ENCODE measurements around the gene EIF4A3.

EIF4A3 gene

GRCh38 chr17:80095844-80096475 is 51.0 kb downstream of the EIF4A3 start:
- Histone ChIP-seq H2BK15ac (ENCODE audit: low read depth, poor library complexity, severe bottlenecking) (no peak overlapping the region), H2BK5ac (ENCODE audit: low read depth, low read length, poor library complexity, severe bottlenecking) (no peak overlapping the region), H3K9ac (ENCODE audit: low read length) (no peak overlapping the region), H3K23ac (ENCODE audit: low read length in 2 of 2) (no peak overlapping the region), H3K4ac (ENCODE audit: low read depth in 1 of 2, low read length in 2 of 2) (no peak overlapping the region), H3K36me3 (ENCODE audit: control insufficient read depth in 1 of 2, insufficient read depth in 2 of 2, low read depth in 1 of 2, low read length in 2 of 2) (no peaks in the 10 kb centered on the region), H3K27me3 (ENCODE audit: control insufficient read depth in 1 of 2, insufficient read depth in 1 of 2, low read length in 2 of 2) (peaks cover 0 to 4% of the 10 kb centered on the region in 2 experiments), H2BK12ac (ENCODE audit: low read length in 2 of 2) (no peak overlapping the region), H3K9me3 (ENCODE audit: control insufficient read depth, low read length) (no peaks in the 10 kb centered on the region), H3K4me3 (ENCODE audit: insufficient read depth in 1 of 2, low read depth in 1 of 2, low read length in 2 of 2) (no peak overlapping the region), H4K8ac (ENCODE audit: low read length) (no peak overlapping the region), H3K18ac (ENCODE audit: low read depth in 1 of 2, low read length in 2 of 2) (no peak overlapping the region), H4K91ac (ENCODE audit: low read length) (no peak overlapping the region), H2BK120ac (ENCODE audit: low read depth, low read length) (no peak overlapping the region), H3K79me1 (replicated peaks; ENCODE audit: low read length, poor library complexity, severe bottlenecking) (no peaks in the 10 kb centered on the region), H3K27ac (ENCODE audit: low read length, poor library complexity, severe bottlenecking) (no peak overlapping the region), H2AK5ac (ENCODE audit: low read length, severe bottlenecking) (no peak overlapping the region), H2AFZ (ENCODE audit: low read depth, low read length) (no peak overlapping the region), H3K14ac (ENCODE audit: low read length in 2 of 2) (no peak overlapping the region), H3K4me1 (ENCODE audit: control insufficient read depth, insufficient read depth, low read depth, low read length) (peaks cover 4% of the 10 kb centered on the region), H3K4me2 (ENCODE audit: low read length, poor library complexity, severe bottlenecking) (no peak overlapping the region)
- no peak for DNase-seq
- 92% methylated on average over 16 of the region's 16 CpGs for WGBS

GRCh38 chr17:80095038-80095843 is 51.7 kb downstream of the EIF4A3 start:
- no peaks in the 10 kb centered on the region for H3K9me3 ChIP-seq (ENCODE audit: control insufficient read depth, low read length)
- H2AFZ ChIP-seq (ENCODE audit: low read depth, low read length), result no peak overlapping the region
- no peaks in the 10 kb centered on the region for H3K36me3 ChIP-seq (ENCODE audit: control insufficient read depth in 1 of 2, insufficient read depth in 2 of 2, low read depth in 1 of 2, low read length in 2 of 2)
- H2AK5ac ChIP-seq (ENCODE audit: low read length, severe bottlenecking), result no peak overlapping the region
- H2BK12ac ChIP-seq (ENCODE audit: low read length in 2 of 2), result no peak overlapping the region
- no peak overlapping the region for H3K4me3 ChIP-seq (ENCODE audit: insufficient read depth in 1 of 2, low read depth in 1 of 2, low read length in 2 of 2)
- no peak for DNase-seq
- H3K27ac ChIP-seq (ENCODE audit: low read length, poor library complexity, severe bottlenecking), result no peak overlapping the region
- H3K27me3 ChIP-seq (ENCODE audit: control insufficient read depth in 1 of 2, insufficient read depth in 1 of 2, low read length in 2 of 2), result peaks cover 0 to 4% of the 10 kb centered on the region in 2 experiments
- no peak overlapping the region for H4K8ac ChIP-seq (ENCODE audit: low read length)
- H3K23ac ChIP-seq (ENCODE audit: low read length in 2 of 2), result no peak overlapping the region
- peaks cover 4% of the 10 kb centered on the region for H3K4me1 ChIP-seq (ENCODE audit: control insufficient read depth, insufficient read depth, low read depth, low read length)
- H2BK120ac ChIP-seq (ENCODE audit: low read depth, low read length), result no peak overlapping the region
- no peak overlapping the region for H2BK15ac ChIP-seq (ENCODE audit: low read depth, poor library complexity, severe bottlenecking)
- no peak overlapping the region for H3K4ac ChIP-seq (ENCODE audit: low read depth in 1 of 2, low read length in 2 of 2)
- whole genome bisulfite sequencing, result 90% methylated on average over 37 of the region's 37 CpGs
- H4K91ac ChIP-seq (ENCODE audit: low read length), result no peak overlapping the region
- no peak overlapping the region for H3K14ac ChIP-seq (ENCODE audit: low read length in 2 of 2)
- no peak overlapping the region for H2BK5ac ChIP-seq (ENCODE audit: low read depth, low read length, poor library complexity, severe bottlenecking)
- H3K18ac ChIP-seq (ENCODE audit: low read depth in 1 of 2, low read length in 2 of 2), result no peak overlapping the region
- H3K79me1 ChIP-seq (replicated peaks; ENCODE audit: low read length, poor library complexity, severe bottlenecking), result no peaks in the 10 kb centered on the region
- no peak overlapping the region for H3K9ac ChIP-seq (ENCODE audit: low read length)
- H3K4me2 ChIP-seq (ENCODE audit: low read length, poor library complexity, severe bottlenecking), result no peak overlapping the region

- Histone ChIP-seq H4K8ac (ENCODE audit: low read length) (no peak overlapping the region), H3K79me1 (replicated peaks; ENCODE audit: low read length, poor library complexity, severe bottlenecking) (no peaks in the 10 kb centered on the region), H3K23ac (ENCODE audit: low read length in 2 of 2) (no peak overlapping the region), H2BK12ac (ENCODE audit: low read length in 2 of 2) (no peak overlapping the region), H3K27me3 (ENCODE audit: control insufficient read depth in 1 of 2, insufficient read depth in 1 of 2, low read length in 2 of 2) (peaks cover 0 to 5% of the 10 kb centered on the region in 2 experiments), H3K4me2 (ENCODE audit: low read length, poor library complexity, severe bottlenecking) (no peak overlapping the region), H2BK5ac (ENCODE audit: low read depth, low read length, poor library complexity, severe bottlenecking) (no peak overlapping the region), H3K14ac (ENCODE audit: low read length in 2 of 2) (no peak overlapping the region), H3K27ac (ENCODE audit: low read length, poor library complexity, severe bottlenecking) (no peak overlapping the region), H3K18ac (ENCODE audit: low read depth in 1 of 2, low read length in 2 of 2) (no peak overlapping the region), H3K4me3 (ENCODE audit: insufficient read depth in 1 of 2, low read depth in 1 of 2, low read length in 2 of 2) (no peak overlapping the region), H3K4ac (ENCODE audit: low read depth in 1 of 2, low read length in 2 of 2) (no peak overlapping the region), H2BK15ac (ENCODE audit: low read depth, poor library complexity, severe bottlenecking) (no peak overlapping the region), H4K91ac (ENCODE audit: low read length) (no peak overlapping the region), H3K4me1 (ENCODE audit: control insufficient read depth, insufficient read depth, low read depth, low read length) (no peaks in the 10 kb centered on the region), H2AFZ (ENCODE audit: low read depth, low read length) (no peak overlapping the region), H3K9me3 (ENCODE audit: control insufficient read depth, low read length) (no peaks in the 10 kb centered on the region), H2AK5ac (ENCODE audit: low read length, severe bottlenecking) (no peak overlapping the region), H3K36me3 (ENCODE audit: control insufficient read depth in 1 of 2, insufficient read depth in 2 of 2, low read depth in 1 of 2, low read length in 2 of 2) (no peaks in the 10 kb centered on the region), H3K9ac (ENCODE audit: low read length) (no peak overlapping the region), H2BK120ac (ENCODE audit: low read depth, low read length) (no peak overlapping the region)
- whole genome bisulfite sequencing, result 81% methylated on average over 6 of the region's 8 CpGs
- no peak for DNase-seq
Observed at GRCh38 chr17:80092959-80093358, 54.0 kb downstream of the EIF4A3 start.

DNA sequence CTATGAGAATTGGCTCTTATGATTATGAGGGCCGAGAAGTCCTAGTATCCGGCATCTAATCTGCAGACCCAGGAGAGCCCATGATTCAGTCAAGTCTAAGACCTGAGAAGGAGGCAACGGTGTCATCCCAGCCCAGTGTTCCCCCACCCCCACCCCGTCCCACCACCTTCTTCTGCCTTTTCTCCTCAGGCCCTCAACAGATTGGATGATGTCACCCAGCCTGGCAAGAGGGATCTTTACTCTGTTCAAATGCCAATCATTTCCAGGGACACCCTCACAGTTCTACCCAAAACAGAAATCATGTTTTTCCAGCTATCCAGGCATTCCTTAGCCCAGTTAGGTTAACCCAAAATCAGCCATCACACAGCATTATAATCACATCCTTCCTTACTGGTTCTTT is 55.6 kb downstream of the EIF4A3 start:
- H3K23ac ChIP-seq (ENCODE audit: low read length in 2 of 2), result no peak overlapping the region
- no peak overlapping the region for H3K4ac ChIP-seq (ENCODE audit: low read depth in 1 of 2, low read length in 2 of 2)
- no peak for DNase-seq
- H3K79me1 ChIP-seq (replicated peaks; ENCODE audit: low read length, poor library complexity, severe bottlenecking), result no peaks in the 10 kb centered on the region
- 84% methylated on average over 4 of the region's 4 CpGs for WGBS
- no peaks in the 10 kb centered on the region for H3K9me3 ChIP-seq (ENCODE audit: control insufficient read depth, low read length)
- no peak overlapping the region for H2AFZ ChIP-seq (ENCODE audit: low read depth, low read length)
- H3K18ac ChIP-seq (ENCODE audit: low read depth in 1 of 2, low read length in 2 of 2), result no peak overlapping the region
- H3K27me3 ChIP-seq (ENCODE audit: control insufficient read depth in 1 of 2, insufficient read depth in 1 of 2, low read length in 2 of 2), result peaks cover 13 to 21% of the 10 kb centered on the region in 2 experiments
- no peak overlapping the region for H3K4me2 ChIP-seq (ENCODE audit: low read length, poor library complexity, severe bottlenecking)
- H3K4me3 ChIP-seq (ENCODE audit: insufficient read depth in 1 of 2, low read depth in 1 of 2, low read length in 2 of 2), result no peak overlapping the region
- no peak overlapping the region for H2AK5ac ChIP-seq (ENCODE audit: low read length, severe bottlenecking)
- H3K36me3 ChIP-seq (ENCODE audit: control insufficient read depth in 1 of 2, insufficient read depth in 2 of 2, low read depth in 1 of 2, low read length in 2 of 2), result no peaks in the 10 kb centered on the region
- no peak overlapping the region for H4K8ac ChIP-seq (ENCODE audit: low read length)
- H2BK15ac ChIP-seq (ENCODE audit: low read depth, poor library complexity, severe bottlenecking), result no peak overlapping the region
- no peaks in the 10 kb centered on the region for H3K4me1 ChIP-seq (ENCODE audit: control insufficient read depth, insufficient read depth, low read depth, low read length)
- H3K9ac ChIP-seq (ENCODE audit: low read length), result no peak overlapping the region
- no peak overlapping the region for H2BK12ac ChIP-seq (ENCODE audit: low read length in 2 of 2)
- no peak overlapping the region for H3K14ac ChIP-seq (ENCODE audit: low read length in 2 of 2)
- no peak overlapping the region for H3K27ac ChIP-seq (ENCODE audit: low read length, poor library complexity, severe bottlenecking)
- no peak overlapping the region for H4K91ac ChIP-seq (ENCODE audit: low read length)
- no peak overlapping the region for H2BK120ac ChIP-seq (ENCODE audit: low read depth, low read length)
- no peak overlapping the region for H2BK5ac ChIP-seq (ENCODE audit: low read depth, low read length, poor library complexity, severe bottlenecking)
